SU-DHL-6 (cell line): ENCODE results near the gene GAD2.

ENCODE experiments used
- H2AFZ ChIP-seq: fragments of 200-600 bp; sonication (generic); 2 replicates; pipeline ENCODE4 v1.6.1; 2014; ENCODE audit warnings: low read depth, mild to moderate bottlenecking, moderate library complexity, mixed read lengths, antibody characterized with exemption, low read length; ENCODE audit not compliant: severe bottlenecking
- H3F3A ChIP-seq: fragments of 200-600 bp; shearing (Covaris generic); 2 replicates; pipeline ENCODE4 v1.6.0; 2016; ENCODE audit warnings: antibody characterized with exemption, mild to moderate bottlenecking; ENCODE audit not compliant: insufficient read depth
- H3K27ac ChIP-seq: fragments of 200-600 bp; sonication (generic); 2 replicates; pipeline ENCODE4 v1.5.1; 2016; ENCODE audit warnings: low read depth, mild to moderate bottlenecking, low read length, moderate library complexity, mixed read lengths
- H3K27me3 ChIP-seq: fragments of 200-600 bp; sonication (generic), shearing (Covaris generic); 2 replicates; pipeline ENCODE4 v1.6.0; 2014; ENCODE audit warnings: mild to moderate bottlenecking, low read length
- H3K36me3 ChIP-seq: fragments of 200-600 bp; sonication (generic); 2 replicates; pipeline ENCODE4 v1.6.1; 2014; ENCODE audit warnings: mild to moderate bottlenecking, low read length, mixed read lengths
- H3K4me2 ChIP-seq: fragments of 300-600, 200-600 bp; shearing (Covaris generic), sonication (generic); 2 replicates; pipeline ENCODE4 v1.6.0; 2014; ENCODE audit warnings: low read length, low read depth, mild to moderate bottlenecking; ENCODE audit not compliant: poor library complexity, severe bottlenecking
- H3K4me3 ChIP-seq: fragments of 200-600 bp; sonication (generic); 2 replicates; pipeline ENCODE4 v1.5.1; 2014; ENCODE audit warnings: antibody characterized with exemption, low read length, mild to moderate bottlenecking, mixed read lengths; ENCODE audit not compliant: insufficient read depth, poor library complexity, severe bottlenecking
- H3K79me2 ChIP-seq: fragments of 200-600 bp; sonication (generic); 2 replicates; pipeline ENCODE4 v1.6.1; 2014; ENCODE audit warnings: mild to moderate bottlenecking, low read length, moderate library complexity; ENCODE audit not compliant: insufficient read depth
- H3K9ac ChIP-seq: fragments of 200-600 bp; sonication (generic); 2 replicates; pipeline ENCODE4 v1.7.0; 2014; ENCODE audit warnings: mild to moderate bottlenecking, low read length
- H3K9me2 ChIP-seq: fragments of 200-600 bp; sonication (generic); replicated peaks from 2 replicates; pipeline ENCODE4 v1.6.1; 2014; ENCODE audit warnings: low read length; ENCODE audit not compliant: insufficient read depth
- H3K9me3 ChIP-seq: fragments of 200-600 bp; sonication (generic); 2 replicates; pipeline ENCODE4 v1.6.1; 2014; ENCODE audit warnings: low read length, mixed read lengths; ENCODE audit not compliant: insufficient read depth
- H4K20me1 ChIP-seq: fragments of 200-600 bp; sonication (generic); 2 replicates; pipeline ENCODE4 v1.6.1; 2014; ENCODE audit warnings: low read depth, mild to moderate bottlenecking, antibody characterized with exemption, low read length, moderate library complexity, mixed read lengths
- CTCF ChIP-seq: fragments of 200-600 bp; sonication (generic); IDR thresholded peaks from one replicate; pipeline ENCODE4 v1.5.1; 2017; ENCODE audit warnings: antibody characterized with exemption, mild to moderate bottlenecking, low read length, moderate library complexity; ENCODE audit not compliant: insufficient read depth, poor library complexity, severe bottlenecking
- EZH2phosphoT487 ChIP-seq: fragments of 200-600 bp; sonication (generic), shearing (Covaris generic); conservative IDR thresholded peaks from 2 replicates; pipeline ENCODE4 v1.6.1; 2018; ENCODE audit warnings: mild to moderate bottlenecking, antibody characterized with exemption, low read length, moderate library complexity, mixed read lengths

GAD2 gene

GRCh38 chr10:26326851-26327250, 110.3 kb downstream of the GAD2 start:
- Histone ChIP-seq H3K27me3 (no peaks in the 10 kb centered on the region), H3K9me2 (no peaks in the 10 kb centered on the region), H3K4me2 (no peak overlapping the region), H3K36me3 (no peaks in the 10 kb centered on the region), H4K20me1 (no peaks in the 10 kb centered on the region), H3F3A (no peaks in the 10 kb centered on the region), H2AFZ (no peak overlapping the region), H3K4me3 (no peak overlapping the region), H3K79me2 (no peaks in the 10 kb centered on the region), H3K9me3 (no peaks in the 10 kb centered on the region), H3K9ac (no peak overlapping the region), H3K27ac (no peak overlapping the region)
- TF ChIP-seq EZH2phosphoT487 (no peak), CTCF (no peak)

- Histone ChIP-seq H2AFZ (no peak overlapping the region), H3K9me3 (no peaks in the 10 kb centered on the region), H3K9ac (no peak overlapping the region), H3K9me2 (no peaks in the 10 kb centered on the region), H4K20me1 (no peaks in the 10 kb centered on the region), H3F3A (no peaks in the 10 kb centered on the region), H3K36me3 (no peaks in the 10 kb centered on the region), H3K4me3 (no peak overlapping the region), H3K27me3 (no peaks in the 10 kb centered on the region), H3K4me2 (no peak overlapping the region), H3K27ac (no peak overlapping the region), H3K79me2 (no peaks in the 10 kb centered on the region)
- TF ChIP-seq EZH2phosphoT487 (no peak), CTCF (no peak)
Observed at GRCh38 chr10:26327811-26328210, 111.2 kb downstream of the GAD2 start.

- TF ChIP-seq EZH2phosphoT487 (no peak), CTCF (no peak)
- H3K9me2 ChIP-seq, result no peaks in the 10 kb centered on the region
- H4K20me1 ChIP-seq, result no peaks in the 10 kb centered on the region
- no peak overlapping the region for H3K9ac ChIP-seq
- no peak overlapping the region for H3K27ac ChIP-seq
- no peak overlapping the region for H3K4me3 ChIP-seq
- H3K4me2 ChIP-seq, result no peak overlapping the region
- H2AFZ ChIP-seq, result no peak overlapping the region
- no peaks in the 10 kb centered on the region for H3K79me2 ChIP-seq
- no peaks in the 10 kb centered on the region for H3K9me3 ChIP-seq
- H3F3A ChIP-seq, result no peaks in the 10 kb centered on the region
- no peaks in the 10 kb centered on the region for H3K27me3 ChIP-seq
- no peaks in the 10 kb centered on the region for H3K36me3 ChIP-seq
Observed at GRCh38 chr10:26331371-26331770, 114.8 kb downstream of the GAD2 start.
